ENCODE results near the gene RNF26. TPM values are rescaled to one million over a fixed set of nuclear protein-coding genes. Genes with fewer than 3 reads are reported as not detected.

Gene RNF26
- polyA plus RNA-seq, 1 donor, result 31.9 TPM

- DNase-seq, result no peak
Observed at GRCh38 chr11:119370486-119371046, 36.2 kb downstream of the RNF26 start.

GRCh38 chr11:119371067-119371601 lies 36.8 kb downstream of the RNF26 start:
- no peak for DNase-seq

- no peak for DNase-seq
Observed at GRCh38 chr11:119371778-119372182, 37.5 kb downstream of the RNF26 start.

GRCh38 chr11:119372260-119373058 lies 38.1 kb downstream of the RNF26 start:
- DNase-seq, result no peak

GRCh38 chr11:119373059-119373920 lies 39.0 kb downstream of the RNF26 start:
- no peak for DNase-seq

GRCh38 chr11:119373921-119374631 lies 39.7 kb downstream of the RNF26 start:
- DNase-seq, result peak; percentile 77

GRCh38 chr11:119374632-119375336 lies 40.5 kb downstream of the RNF26 start:
- no peak for DNase-seq

GRCh38 chr11:119375337-119376196 lies 41.2 kb downstream of the RNF26 start:
- DNase-seq, result no peak

- no peak for DNase-seq
Observed at GRCh38 chr11:119376197-119376847, 42.0 kb downstream of the RNF26 start.

- no peak for DNase-seq
Observed at GRCh38 chr11:119377112-119377901, 43.0 kb downstream of the RNF26 start.

- no peak for DNase-seq
Observed at GRCh38 chr11:119377961-119378667, 43.8 kb downstream of the RNF26 start.

- no peak for DNase-seq
Observed at GRCh38 chr11:119378851-119379465, 44.6 kb downstream of the RNF26 start.

- no peak for DNase-seq
Observed at GRCh38 chr11:119380160-119380826, 46.0 kb downstream of the RNF26 start.

GRCh38 chr11:119380827-119381180 lies 46.5 kb downstream of the RNF26 start:
- DNase-seq, result no peak

- peak; percentile 95 for DNase-seq
Observed at GRCh38 chr11:119381181-119381988, 47.1 kb downstream of the RNF26 start, which contains the start of gene USP2. Gene USP2, minus strand, starts transcription at chr11:119381690. Its CDS starts 8,210 bp downstream, at chr11:119373480.

GRCh38 chr11:119382101-119382500 lies 47.8 kb downstream of the RNF26 start:
- no peak for DNase-seq

Measured in left kidney (tissue), 2 donors.